HG03439 (cell line): Measurements from ENCODE around the gene FUT9.

Source experiments
- ATAC-seq: cut with Tn5 transposase; IDR thresholded peaks from one replicate; pipeline ENCODE4 v1.9.1; 2021; ENCODE audit warnings: mild to moderate bottlenecking, moderate library complexity; ENCODE audit not compliant: unreplicated experiment

Gene FUT9

GRCh38 chr6:96164802-96165201 lies 149.0 kb downstream of the FUT9 start:
- no peak for ATAC-seq

- ATAC-seq = no peak
These were observed 155.3 kb downstream of the FUT9 start for GRCh38 chr6:96171112-96171511.

- no peak for ATAC-seq
These were observed 169.0 kb downstream of the FUT9 start for GRCh38 chr6:96184798-96185197.

- ATAC-seq = no peak
These were observed 170.3 kb downstream of the FUT9 start for GRCh38 chr6:96186094-96186493.

- ATAC-seq = no peak
These were observed 170.9 kb downstream of the FUT9 start for GRCh38 chr6:96186516-96187195.

GRCh38 chr6:96194675-96195074 lies 178.9 kb downstream of the FUT9 start:
- no peak for ATAC-seq

GRCh38 chr6:96195272-96195671 lies 179.5 kb downstream of the FUT9 start:
- ATAC-seq = no peak

- ATAC-seq = no peak
These were observed 180.9 kb downstream of the FUT9 start for GRCh38 chr6:96196633-96197032.

- no peak for ATAC-seq
These were observed 181.5 kb downstream of the FUT9 start for GRCh38 chr6:96197241-96197640.

GRCh38 chr6:96202571-96202970 lies 186.8 kb downstream of the FUT9 start:
- no peak for ATAC-seq

GRCh38 chr6:96211341-96211740 lies 195.6 kb downstream of the FUT9 start:
- ATAC-seq = no peak

GRCh38 chr6:96212066-96212465 lies 196.3 kb downstream of the FUT9 start:
- no peak for ATAC-seq

- no peak for ATAC-seq
These were observed 198.0 kb downstream of the FUT9 start for GRCh38 chr6:96213784-96214183.

GRCh38 chr6:96223695-96224094 lies 207.9 kb downstream of the FUT9 start:
- no peak for ATAC-seq

GRCh38 chr6:96227135-96227534 lies 211.4 kb downstream of the FUT9 start:
- no peak for ATAC-seq

- no peak for ATAC-seq
These were observed 218.7 kb downstream of the FUT9 start for GRCh38 chr6:96234444-96234843.

- ATAC-seq = no peak
These were observed 220.2 kb downstream of the FUT9 start for GRCh38 chr6:96235927-96236326.

GRCh38 chr6:96236471-96236870 lies 220.7 kb downstream of the FUT9 start:
- no peak for ATAC-seq

GRCh38 chr6:96237638-96238347 lies 222.0 kb downstream of the FUT9 start:
- ATAC-seq = no peak

- ATAC-seq = no peak
These were observed 230.8 kb downstream of the FUT9 start for GRCh38 chr6:96246563-96246962.

GRCh38 chr6:96249755-96250154 lies 234.0 kb downstream of the FUT9 start:
- no peak for ATAC-seq

GRCh38 chr6:96257751-96258150 lies 242.0 kb downstream of the FUT9 start:
- ATAC-seq = no peak
